Keratinocyte (primary cell): ENCODE measurements around the gene LBX1. TPM values are rescaled to one million over a fixed set of nuclear protein-coding genes. Genes with fewer than 3 reads are reported as not detected.

Source experiments
- DNase-seq: peaks from one replicate; pipeline ENCODE4 v3.0.0-alpha.2; 2011; ENCODE audit warnings: low read depth, missing footprints, low spot score
- FAIRE-seq: peaks from 2 replicates; lab custom pipeline; 2011; peaks lifted over from hg19 to GRCh38; lab: Jason Lieb, UNC
- H2AFZ ChIP-seq: 2 replicates; pipeline ENCODE4 v1.6.0; 2012; ENCODE audit warnings: low read length, control low read depth, inconsistent platforms; ENCODE audit not compliant: control insufficient read depth
- H3K27ac ChIP-seq: 2 replicates; pipeline ENCODE4 v1.5.1; 2011; ENCODE audit warnings: low read length; ENCODE audit not compliant: control insufficient read depth, insufficient read depth
- H3K27me3 ChIP-seq: 3 replicates; pipeline ENCODE4 v1.6.0; 2011; ENCODE audit warnings: low read length; ENCODE audit not compliant: control insufficient read depth, insufficient read depth; ENCODE audit errors: extremely low read depth
- H3K36me3 ChIP-seq, 2 experiments: 2 replicates in 1 of 2; 3 replicates in 1 of 2; pipeline ENCODE4 v1.5.1; 2011; ENCODE audit warnings: low read length in 2 of 2, mild to moderate bottlenecking in 1 of 2; ENCODE audit not compliant: control insufficient read depth in 2 of 2, insufficient read depth in 2 of 2; ENCODE audit errors: extremely low read depth in 1 of 2
- H3K4me1 ChIP-seq: 3 replicates; pipeline ENCODE4 v1.5.1; 2011; ENCODE audit warnings: low read length; ENCODE audit not compliant: control insufficient read depth, insufficient read depth; ENCODE audit errors: extremely low read depth
- H3K4me2 ChIP-seq: 3 replicates; pipeline ENCODE4 v1.6.0; 2011; ENCODE audit warnings: low read depth, low read length; ENCODE audit not compliant: control insufficient read depth, insufficient read depth; ENCODE audit errors: extremely low read depth
- H3K4me3 ChIP-seq, 3 experiments: fragments of 200-600 bp in 1 of 3; sonication (generic) in 1 of 3; 2 replicates in 2 of 3; 3 replicates in 1 of 3; pipeline ENCODE4 v1.5.1; 2011 to 2016; ENCODE audit warnings: low read length in 3 of 3, mild to moderate bottlenecking in 3 of 3, control low read depth in 2 of 3, inconsistent platforms in 1 of 3, low read depth in 1 of 3, mixed read lengths in 1 of 3, mixed run types in 1 of 3, moderate library complexity in 1 of 3; ENCODE audit not compliant: control insufficient read depth in 2 of 3, insufficient read depth in 2 of 3; ENCODE audit errors: extremely low read depth in 1 of 3
- H3K79me2 ChIP-seq: 2 replicates; pipeline ENCODE4 v1.6.0; 2012; ENCODE audit warnings: low read length; ENCODE audit not compliant: control insufficient read depth, insufficient read depth
- H3K9ac ChIP-seq: 3 replicates; pipeline ENCODE4 v1.6.0; 2011; ENCODE audit warnings: low read length; ENCODE audit not compliant: control insufficient read depth, insufficient read depth; ENCODE audit errors: extremely low read depth
- H3K9me1 ChIP-seq: 3 replicates; pipeline ENCODE4 v1.6.0; 2011; ENCODE audit warnings: low read length; ENCODE audit not compliant: control insufficient read depth, insufficient read depth; ENCODE audit errors: extremely low read depth
- H3K9me3 ChIP-seq: 2 replicates; pipeline ENCODE4 v1.5.1; 2012; ENCODE audit warnings: low read depth, low read length; ENCODE audit not compliant: control insufficient read depth
- H4K20me1 ChIP-seq: 3 replicates; pipeline ENCODE4 v1.6.0; 2011; ENCODE audit warnings: low read length; ENCODE audit not compliant: control insufficient read depth, insufficient read depth; ENCODE audit errors: extremely low read depth
- CTCF ChIP-seq, 3 experiments: IDR thresholded peaks in 1 of 3; conservative IDR thresholded peaks in 1 of 3; optimal IDR thresholded peaks in 1 of 3; 2 replicates in 2 of 3; 3 replicates in 1 of 3; pipeline versions ENCODE3 to v1.5.1; 2011; ENCODE audit warnings: low read length in 3 of 3, mild to moderate bottlenecking in 3 of 3, moderate library complexity in 2 of 3, control low read depth in 1 of 3, inconsistent platforms in 1 of 3; ENCODE audit not compliant: insufficient read depth in 2 of 3; ENCODE audit errors: extremely low read depth in 1 of 3
- EZH2 ChIP-seq: IDR thresholded peaks from one replicate; pipeline ENCODE4 v1.6.1; 2012; ENCODE audit warnings: inconsistent platforms, mild to moderate bottlenecking, low read length, moderate library complexity
- dilution Hi-C: fragments of 300-500 bp; cut with MboI; formaldehyde crosslinking; loops from one replicate; pipeline ENCODE4 v1.7.0; 2020; ENCODE audit warnings: low sequenced_read_pairs; ENCODE audit not compliant: extremely low pct_ligation_motif_present
- polyA plus RNA-seq, 5 experiments: library from polyadenylated mRNA; depleted of rRNA in 3 of 5; stranded (reverse) in 3 of 5; stranded (forward) in 1 of 5; unstranded in 1 of 5; fragments of >200 nt; gene quantifications; 1 replicate in 1 of 5; 2 replicates in 3 of 5; 3 replicates in 1 of 5; pipeline versions ENCODE4 v1.2.1 to v1.2.3, GENCODE V29; 2011 to 2012; ENCODE audit warnings: missing spikeins in 2 of 5, low read depth in 1 of 5, low replicate concordance in 1 of 5

Gene LBX1
- polyA plus RNA-seq, 1 donor (not counting 4 experiments of a cell fraction or from before 2014, with no cell fraction given) = not detected

- FAIRE-seq (no peak), DNase-seq (no peak)
- H3K27me3 ChIP-seq = peaks cover 23% of the 10 kb centered on the region
- H2AFZ ChIP-seq = peak overlapping the region; percentile 36
- no peak overlapping the region for H3K9ac ChIP-seq
- H3K4me3 ChIP-seq = no peak overlapping the region
- no peaks in the 10 kb centered on the region for H4K20me1 ChIP-seq
- TF ChIP-seq CTCF (optimal IDR thresholded peaks at IDR 0.05 in 1 of 3, IDR thresholded peaks at IDR 0.05 in 1 of 3, conservative IDR thresholded peaks at IDR 0.05 in 1 of 3; ENCODE audit: extremely low read depth in 1 of 3, insufficient read depth in 2 of 3, low read length in 3 of 3) = no peak
- no peak overlapping the region for H3K27ac ChIP-seq
- H3K4me1 ChIP-seq = no peaks in the 10 kb centered on the region
- dilution Hi-C loops = no loop called here
- H3K4me2 ChIP-seq = no peak overlapping the region
- no peaks in the 10 kb centered on the region for H3K9me1 ChIP-seq
- no peaks in the 10 kb centered on the region for H3K36me3 ChIP-seq
- H3K9me3 ChIP-seq = no peaks in the 10 kb centered on the region
- H3K79me2 ChIP-seq = no peaks in the 10 kb centered on the region
Observed at GRCh38 chr10:101267290-101267680, 38.0 kb upstream of the LBX1 start.

GRCh38 chr10:101266381-101267289 is 37.4 kb upstream of the LBX1 start:
- FAIRE-seq = no peak
- Histone ChIP-seq H3K36me3 (no peaks in the 10 kb centered on the region), H3K27ac (no peak overlapping the region), H4K20me1 (no peaks in the 10 kb centered on the region), H3K4me3 (no peak overlapping the region), H3K27me3 (peaks cover 26% of the 10 kb centered on the region), H3K9me3 (no peaks in the 10 kb centered on the region), H3K9ac (no peak overlapping the region), H3K4me1 (no peaks in the 10 kb centered on the region), H3K9me1 (no peaks in the 10 kb centered on the region), H3K79me2 (no peaks in the 10 kb centered on the region), H3K4me2 (no peak overlapping the region), H2AFZ (no peak overlapping the region)
- TF ChIP-seq CTCF (optimal IDR thresholded peaks at IDR 0.05 in 1 of 3, IDR thresholded peaks at IDR 0.05 in 1 of 3, conservative IDR thresholded peaks at IDR 0.05 in 1 of 3; ENCODE audit: extremely low read depth in 1 of 3, insufficient read depth in 2 of 3, low read length in 3 of 3) = no peak
- TF ChIP-seq EZH2 = no peak
- dilution Hi-C loops = no loop called here
- DNase-seq = no peak
